NCI-H1092 treated with DMSO at 0.1 percent for 48 hours (cell line): ENCODE measurements around the gene CINP.
A peak's percentile ranks its signal among the peaks of the same experiment; 100 is the strongest.
"Not testable (repeated sequence)": the region's sequence is repeated elsewhere in the genome, so short reads cannot be mapped to it uniquely, and the experiment has no call there.

ENCODE experiments used
- DNase-seq: peaks from one replicate; lab custom pipeline; 2025; lab: John Stamatoyannopoulos, UW

Gene CINP

DNA sequence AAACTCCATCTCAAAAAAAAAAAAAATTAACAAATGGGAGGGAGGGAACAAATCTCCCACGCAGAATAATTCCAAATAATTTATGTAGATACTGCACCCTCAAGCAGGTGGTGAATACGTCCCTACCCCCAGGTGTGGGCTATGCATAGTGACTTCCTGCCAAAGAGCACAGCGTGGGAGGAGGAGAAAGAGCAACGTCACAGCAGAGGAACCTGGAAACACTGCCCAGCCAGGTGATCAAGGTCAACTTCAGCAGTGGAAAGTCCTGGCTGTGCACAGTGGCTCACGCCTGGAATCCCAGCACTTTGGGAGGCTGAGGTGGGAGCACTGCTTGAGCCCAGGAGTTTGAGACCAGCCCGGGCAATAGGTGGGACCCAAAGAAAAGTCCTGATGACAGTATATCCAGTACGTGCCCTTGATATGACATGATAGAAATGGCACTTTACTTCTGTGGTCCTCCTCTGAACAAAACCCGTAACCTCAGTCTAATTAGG, 9.5 kb downstream of the CINP start:
- DNase-seq: no peak

DNA sequence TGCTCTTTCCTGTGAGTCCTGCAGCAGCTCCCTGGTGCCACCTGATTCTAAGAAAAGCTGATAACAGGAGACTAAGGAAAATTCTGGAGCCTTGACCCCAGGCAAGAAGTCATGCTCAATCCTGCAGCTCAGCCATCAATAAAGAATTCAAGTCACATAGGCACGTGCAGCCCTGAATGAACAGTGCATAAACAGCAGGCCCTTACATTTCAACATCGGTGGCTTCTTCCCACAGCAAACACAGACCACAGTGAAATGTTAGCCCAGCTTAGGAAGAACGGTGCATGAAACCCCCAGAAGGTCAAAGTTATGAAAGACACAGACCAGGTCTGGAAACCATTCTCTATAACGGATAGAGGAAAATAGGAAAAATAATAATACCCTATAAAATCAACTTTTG, 10.5 kb downstream of the CINP start:
- no peak for DNase-seq

DNA sequence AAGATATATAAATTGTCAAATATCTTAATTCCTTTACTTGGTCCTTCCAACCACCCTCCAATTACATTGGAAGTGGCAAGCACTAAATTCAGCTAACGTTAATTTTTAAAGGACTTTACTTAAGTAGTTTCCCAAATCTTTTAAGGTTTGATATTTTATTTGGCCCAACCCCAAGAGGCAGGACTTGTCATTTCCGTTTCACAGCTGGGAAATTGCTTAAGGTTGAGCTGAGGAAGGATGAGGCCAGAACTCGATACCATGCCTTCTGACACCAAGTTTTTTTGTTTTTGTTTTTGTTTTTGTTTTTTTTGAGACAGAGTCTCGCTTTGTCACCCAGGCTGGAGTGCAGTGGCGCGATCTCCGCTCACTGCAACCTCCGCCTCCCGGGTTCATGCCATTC, 11.1 kb downstream of the CINP start:
- not testable (repeated sequence) for DNase-seq

DNA sequence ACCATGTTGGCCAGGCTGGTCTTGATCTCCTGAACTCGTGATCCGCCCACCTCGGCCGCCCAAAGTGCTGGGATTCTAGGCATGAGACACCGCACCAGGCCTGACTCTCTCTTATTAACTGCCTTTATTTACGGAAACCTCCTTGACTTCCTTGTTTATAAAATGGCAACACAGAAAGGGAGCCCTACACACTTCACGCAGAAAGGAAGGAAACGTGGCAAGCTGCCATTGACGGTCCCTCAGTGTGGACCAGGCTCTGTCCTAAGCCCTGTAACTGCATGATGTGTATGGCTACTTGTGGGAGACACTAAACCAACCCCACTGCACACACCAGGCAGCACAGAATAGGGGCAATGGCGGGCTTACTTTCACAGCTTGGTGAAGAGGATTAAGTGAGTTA, 11.7 kb downstream of the CINP start:
- no peak for DNase-seq

DNA sequence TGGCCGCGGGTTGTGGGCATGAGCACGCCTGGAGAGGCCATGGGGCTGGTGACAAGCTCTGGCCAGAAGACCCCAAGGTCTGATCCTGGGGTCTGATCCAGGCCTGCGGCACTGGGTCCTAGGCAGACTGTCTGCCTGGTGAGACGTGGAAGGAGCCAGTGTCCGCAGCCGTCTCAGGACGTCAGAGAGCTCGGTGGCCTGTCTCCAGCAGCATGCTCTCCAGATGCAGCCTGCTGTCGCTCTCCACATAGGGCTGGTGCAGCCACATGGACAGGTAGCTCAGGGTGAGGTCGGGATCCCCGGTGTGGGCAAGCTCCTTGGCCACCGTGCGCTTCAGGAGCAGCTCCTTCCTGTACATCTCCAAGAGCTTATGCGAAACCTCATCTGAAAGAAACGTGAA, 14.3 kb downstream of the CINP start:
- DNase-seq: no peak

DNA sequence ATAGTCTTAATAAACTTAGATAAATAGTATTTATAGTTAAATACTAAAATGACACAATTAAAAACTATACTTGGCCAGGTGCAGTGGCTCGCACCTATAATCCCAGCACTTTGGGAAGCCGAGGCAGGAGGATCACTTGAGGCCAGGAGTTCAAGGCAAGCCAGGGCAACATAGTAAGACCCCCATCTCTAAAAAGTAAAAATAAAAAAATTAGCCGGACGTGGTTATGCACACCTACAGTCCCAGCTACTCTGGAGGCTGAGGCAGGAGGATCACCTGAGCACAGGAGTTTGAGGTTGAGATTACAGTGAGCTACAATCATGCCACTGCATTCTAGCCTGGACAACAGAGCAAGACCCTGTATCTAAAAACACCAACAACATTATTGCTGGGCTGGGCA, 16.0 kb downstream of the CINP start:
- DNase-seq: no peak

DNA sequence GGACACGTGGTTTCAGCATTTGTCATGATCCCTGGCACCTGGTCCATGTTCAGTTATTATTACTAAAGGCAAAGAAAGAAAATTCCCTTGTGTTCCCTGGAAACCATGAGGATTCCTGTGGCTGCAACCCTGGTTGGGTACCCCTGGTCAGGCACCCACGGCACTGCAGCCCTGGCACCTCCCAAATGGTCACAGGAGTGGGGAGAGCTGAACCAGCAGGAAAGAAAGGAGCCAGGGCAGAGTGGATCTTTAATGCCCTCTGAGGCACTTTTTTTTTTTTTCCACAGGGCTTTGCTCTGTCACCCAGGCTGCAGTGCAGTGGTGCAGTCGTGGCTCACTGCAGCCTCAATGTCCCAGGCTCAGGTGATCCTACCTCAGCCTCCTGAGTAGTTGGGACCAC, 17.5 kb downstream of the CINP start:
- no peak for DNase-seq

DNA sequence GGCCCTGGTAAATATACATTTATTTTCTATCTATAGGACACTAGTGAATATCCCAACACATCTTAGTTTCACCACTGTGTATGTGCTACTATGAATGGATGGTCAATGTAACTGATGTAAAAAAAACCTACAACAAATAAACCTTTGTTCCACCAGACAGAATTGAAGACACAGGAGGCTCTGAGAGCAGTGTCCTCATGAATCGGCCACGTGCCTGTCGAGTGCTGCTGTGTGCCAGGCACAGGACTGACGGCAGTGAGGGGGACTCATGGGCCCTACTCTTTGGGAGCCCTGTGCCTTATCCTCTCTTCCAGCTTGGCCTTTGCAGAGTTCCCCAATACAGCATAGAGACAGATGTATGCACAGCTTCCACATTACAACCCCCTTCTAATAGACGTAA, 18.2 kb downstream of the CINP start:
- no peak for DNase-seq

DNA sequence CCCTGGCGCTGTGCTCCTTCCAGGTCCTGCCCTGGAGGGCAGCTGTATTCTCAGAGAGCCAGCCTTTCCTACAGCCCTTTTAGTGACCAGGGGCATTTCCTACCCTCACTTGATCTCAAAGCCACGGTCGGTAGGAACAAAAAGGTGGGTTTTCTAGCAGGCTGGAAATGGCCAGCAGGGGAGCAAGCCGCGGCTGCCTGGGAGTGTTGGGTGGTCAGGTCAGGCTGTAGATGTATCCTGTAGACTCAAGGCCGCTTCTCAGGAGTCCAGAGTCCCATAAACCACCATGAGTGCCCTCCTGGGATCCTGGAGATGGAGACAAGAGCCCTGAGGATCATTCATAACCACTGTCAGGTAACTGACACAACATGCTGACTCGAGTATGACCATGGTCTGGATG, 18.6 kb downstream of the CINP start:
- DNase-seq: no peak

DNA sequence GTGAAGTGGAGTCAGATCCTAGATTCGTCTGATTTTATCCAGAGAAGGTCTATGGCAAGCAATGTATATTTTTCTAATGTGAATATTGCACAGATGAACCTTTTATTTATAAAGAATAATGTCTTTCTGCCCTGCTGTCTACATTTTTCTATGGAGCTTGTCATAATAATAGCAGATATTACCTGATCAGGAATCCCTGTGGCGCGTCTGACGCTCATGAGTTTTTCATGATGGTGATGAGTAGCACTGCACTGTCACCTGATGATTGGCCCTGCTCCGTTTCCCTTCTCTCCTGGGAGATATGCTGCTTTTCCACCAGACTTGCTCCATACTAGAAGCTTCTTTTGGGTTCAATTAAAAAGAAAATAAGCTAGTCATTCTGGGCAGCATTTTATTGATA, 20.5 kb downstream of the CINP start:
- no peak for DNase-seq

DNA sequence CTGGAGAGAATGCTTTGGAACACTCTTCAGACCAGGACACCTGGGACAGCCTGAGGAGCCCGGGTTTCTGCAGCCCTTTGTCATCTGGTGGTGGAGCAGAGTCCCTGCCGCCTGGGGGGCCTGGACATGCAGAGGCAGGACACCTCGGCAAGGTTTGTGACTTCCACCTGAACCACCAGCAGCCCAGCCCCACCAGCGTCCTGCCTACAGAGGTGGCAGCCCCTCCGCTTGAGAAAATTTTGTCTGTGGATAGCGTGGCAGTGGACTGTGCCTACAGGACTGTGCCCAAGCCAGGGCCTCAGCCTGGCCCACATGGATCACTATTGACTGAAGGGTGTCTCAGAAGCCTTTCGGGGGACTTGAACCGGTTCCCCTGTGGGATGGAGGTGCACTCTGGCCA, 21.1 kb downstream of the CINP start:
- DNase-seq: no peak

DNA sequence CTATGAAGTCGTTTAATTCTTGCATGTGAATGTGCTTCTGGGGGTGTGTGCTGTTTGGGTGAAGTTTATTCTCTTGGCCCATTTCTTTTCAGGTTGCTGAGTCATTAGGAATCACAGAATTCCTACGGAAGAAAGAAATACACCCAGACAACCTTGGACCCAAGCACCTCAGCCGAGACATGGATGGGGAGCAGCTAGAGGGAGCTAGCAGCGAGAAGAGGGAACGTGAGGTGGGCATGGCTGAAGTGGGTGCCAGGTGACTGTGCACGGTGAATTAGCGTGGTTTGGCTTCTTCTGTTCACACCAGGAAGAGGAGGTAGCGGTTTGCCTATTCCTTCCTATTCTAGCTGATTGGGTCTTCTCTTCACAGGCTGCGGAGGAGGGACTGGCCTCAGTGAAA, 24.0 kb downstream of the CINP start:
- DNase-seq: no peak

DNA sequence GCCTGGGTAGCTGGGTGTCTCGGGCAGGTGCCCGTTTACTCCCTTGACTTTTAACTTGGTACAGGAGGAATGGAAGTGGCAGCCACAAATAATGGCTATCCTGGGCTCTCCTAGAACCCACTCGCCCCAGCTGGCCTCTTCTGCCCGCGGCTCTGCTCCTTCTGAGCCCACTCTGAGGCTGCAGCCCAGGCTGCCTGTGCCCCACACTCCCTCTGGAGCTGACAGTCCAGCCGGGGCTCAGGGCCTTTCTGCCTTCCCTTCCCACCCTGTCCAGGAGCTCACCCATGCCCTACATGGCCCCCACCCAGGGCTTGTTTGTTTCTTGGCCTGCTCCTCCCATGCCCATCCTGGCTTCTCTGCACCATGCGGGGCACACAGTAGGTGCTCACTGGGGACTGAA, 27.5 kb downstream of the CINP start:
- DNase-seq: no peak

DNA sequence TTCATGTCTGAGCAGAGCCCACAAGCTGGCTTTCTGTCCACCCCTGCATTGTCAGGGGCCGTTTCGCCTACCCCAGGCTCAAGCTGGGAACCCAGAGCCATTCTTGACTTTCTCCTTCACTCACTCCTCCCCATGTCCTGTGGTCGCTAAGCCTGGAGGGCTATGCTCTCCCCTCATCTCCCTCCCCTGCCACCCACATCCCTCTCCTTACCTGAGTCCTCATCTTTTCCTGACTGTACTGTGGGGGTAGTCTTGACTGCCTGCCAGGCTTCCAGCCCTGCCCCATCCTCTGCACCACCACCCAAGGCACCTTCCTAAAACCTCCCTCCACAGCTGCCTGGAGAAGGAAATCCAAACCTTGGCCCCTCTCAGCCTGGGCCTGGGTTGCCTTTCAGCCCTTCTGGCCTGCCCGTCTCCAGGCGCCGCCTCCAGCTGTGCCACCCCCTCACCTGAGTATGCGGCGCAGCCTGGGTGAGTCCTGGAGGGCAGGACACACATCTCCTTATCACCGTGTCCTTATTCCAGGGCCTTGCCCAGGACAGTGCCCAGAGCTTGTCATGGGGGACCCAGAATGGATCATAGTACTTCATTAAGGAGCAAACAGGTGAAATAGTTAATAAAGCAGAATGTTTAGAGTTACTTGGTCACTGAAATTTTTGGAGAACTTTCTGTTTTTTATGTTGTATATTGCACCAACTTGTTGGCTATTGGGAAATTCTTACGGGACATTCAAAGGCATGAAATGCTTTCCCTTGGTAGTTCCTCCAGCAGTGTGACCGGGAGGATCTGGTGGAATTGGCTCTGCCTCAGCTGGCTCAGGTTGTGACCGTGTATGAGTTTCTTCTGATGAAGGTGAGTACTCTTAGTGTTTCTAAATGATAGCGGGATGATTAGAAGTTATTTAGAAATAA, 28.6 kb downstream of the CINP start:
- no peak for DNase-seq

DNA sequence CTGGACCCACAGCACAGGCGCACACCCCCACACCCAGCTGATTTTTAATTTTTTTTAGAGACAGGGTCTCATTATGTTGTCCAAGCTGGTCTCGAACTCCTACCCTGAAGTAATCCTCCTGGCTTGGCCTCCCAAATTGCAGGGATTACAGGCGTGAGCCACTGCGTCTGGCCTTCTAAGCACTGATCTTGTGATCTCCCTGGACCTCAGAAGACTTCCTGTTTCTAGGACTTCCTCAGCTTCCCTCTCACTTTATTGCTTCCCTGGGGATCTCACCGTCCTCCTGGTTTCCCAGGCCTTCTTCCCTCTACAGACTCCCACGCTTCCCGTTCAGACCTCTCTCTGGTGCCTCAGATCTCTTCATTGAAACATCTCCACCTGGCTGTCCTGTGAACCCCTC, 29.3 kb downstream of the CINP start:
- no peak for DNase-seq

DNA sequence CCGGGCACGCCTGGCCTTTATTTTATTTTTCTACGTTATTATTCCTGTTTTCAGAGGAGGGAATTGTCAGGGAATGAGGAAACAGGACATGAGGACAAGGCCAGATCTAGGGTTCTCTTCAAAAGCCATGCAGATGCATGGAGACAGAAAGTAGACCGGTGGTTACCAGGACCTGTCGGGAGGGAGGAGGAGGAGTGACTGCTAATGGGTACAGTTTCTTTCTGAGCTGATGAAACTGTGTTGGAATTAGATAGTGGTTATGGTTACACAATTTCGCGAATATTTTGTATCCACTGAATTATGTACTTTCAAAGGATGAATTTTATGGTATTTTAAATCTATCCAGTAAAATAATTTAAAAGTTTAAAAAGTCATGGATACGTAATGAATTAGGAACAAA, 31.9 kb downstream of the CINP start:
- no peak for DNase-seq

DNA sequence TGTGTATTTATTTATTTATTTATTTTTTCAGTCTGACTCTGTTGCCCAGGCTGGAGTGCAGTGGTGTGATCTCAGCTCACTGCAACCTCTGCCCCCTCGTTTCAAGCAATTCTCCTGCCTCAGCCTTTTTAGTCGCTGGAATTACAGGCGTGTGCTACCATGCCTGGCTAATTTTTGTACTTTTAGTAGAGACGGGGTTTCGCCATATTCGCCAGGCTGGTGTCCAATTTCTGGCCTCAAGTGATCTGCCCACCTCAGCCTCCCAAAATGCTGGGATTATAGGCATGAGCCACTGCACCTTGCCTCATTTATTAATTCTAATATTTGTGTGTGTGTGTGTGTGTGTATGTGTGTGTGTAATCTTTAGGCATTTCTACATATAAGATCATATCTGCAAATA, 33.3 kb downstream of the CINP start:
- not testable (repeated sequence) for DNase-seq

DNA sequence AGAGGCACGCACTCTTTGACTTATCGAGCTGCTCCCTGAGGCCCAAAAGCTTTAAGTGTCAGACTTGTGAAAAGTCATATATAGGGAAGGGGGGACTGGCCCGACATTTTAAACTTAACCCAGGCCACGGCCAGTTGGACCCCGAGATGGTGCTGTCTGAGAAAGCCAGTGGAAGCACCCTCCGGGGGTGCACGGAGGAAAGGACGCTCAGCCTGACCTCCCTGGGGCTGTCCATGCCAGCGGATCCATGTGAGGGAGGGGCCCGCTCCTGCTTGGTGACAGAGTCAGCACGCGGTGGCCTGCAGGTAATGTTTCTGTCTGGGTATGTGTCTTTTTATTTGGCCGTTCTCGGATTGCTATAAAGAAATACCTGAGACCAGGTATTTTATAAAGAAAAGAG, 36.1 kb downstream of the CINP start:
- DNase-seq: no peak

DNA sequence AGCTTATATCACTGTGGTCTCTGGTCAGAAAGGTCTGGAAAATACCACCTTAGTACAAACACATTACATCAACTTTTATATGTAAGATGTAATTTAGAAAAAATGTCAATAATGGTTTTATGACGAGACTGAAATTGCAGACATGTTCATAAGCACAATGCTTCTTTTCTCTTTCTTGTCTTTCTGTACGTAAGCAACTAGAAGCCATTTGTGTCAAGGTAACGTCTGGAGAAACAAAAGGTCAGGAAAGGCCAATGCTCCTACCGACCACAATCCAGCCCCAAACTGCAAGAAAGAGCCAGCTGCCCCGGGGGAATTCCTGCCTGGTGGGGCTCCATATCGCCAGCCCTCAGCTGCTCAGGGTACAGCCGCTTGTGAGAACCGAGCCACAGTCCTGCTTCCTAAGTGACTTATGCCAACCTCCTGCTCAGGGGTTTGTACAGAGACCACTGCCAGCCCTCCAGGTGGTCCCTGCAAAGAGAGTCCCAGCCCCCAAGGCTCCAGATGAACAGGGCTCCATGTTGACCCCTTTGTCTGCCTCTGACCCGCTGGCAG, 36.8 kb downstream of the CINP start:
- DNase-seq: no peak

DNA sequence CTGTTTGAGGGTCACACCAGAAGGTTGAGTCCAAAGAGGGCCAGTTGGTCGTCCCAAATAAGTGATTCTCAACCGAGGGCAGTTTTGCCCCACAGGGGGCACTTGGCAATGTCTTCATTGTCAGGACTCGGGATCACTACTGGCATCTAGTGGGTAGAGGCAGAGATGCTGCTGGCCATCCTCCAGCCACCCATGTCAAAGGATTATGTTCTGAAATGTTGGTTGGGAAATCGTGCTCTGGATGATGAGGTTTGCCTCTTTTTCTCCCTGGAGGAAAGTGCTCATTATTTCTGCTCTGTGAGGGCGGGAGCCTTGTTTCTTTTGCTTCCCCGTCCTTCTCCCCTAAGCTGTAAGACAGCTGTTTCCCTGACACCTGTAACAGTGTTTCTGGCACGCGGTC, 39.6 kb downstream of the CINP start:
- DNase-seq: peak; percentile 23

DNA sequence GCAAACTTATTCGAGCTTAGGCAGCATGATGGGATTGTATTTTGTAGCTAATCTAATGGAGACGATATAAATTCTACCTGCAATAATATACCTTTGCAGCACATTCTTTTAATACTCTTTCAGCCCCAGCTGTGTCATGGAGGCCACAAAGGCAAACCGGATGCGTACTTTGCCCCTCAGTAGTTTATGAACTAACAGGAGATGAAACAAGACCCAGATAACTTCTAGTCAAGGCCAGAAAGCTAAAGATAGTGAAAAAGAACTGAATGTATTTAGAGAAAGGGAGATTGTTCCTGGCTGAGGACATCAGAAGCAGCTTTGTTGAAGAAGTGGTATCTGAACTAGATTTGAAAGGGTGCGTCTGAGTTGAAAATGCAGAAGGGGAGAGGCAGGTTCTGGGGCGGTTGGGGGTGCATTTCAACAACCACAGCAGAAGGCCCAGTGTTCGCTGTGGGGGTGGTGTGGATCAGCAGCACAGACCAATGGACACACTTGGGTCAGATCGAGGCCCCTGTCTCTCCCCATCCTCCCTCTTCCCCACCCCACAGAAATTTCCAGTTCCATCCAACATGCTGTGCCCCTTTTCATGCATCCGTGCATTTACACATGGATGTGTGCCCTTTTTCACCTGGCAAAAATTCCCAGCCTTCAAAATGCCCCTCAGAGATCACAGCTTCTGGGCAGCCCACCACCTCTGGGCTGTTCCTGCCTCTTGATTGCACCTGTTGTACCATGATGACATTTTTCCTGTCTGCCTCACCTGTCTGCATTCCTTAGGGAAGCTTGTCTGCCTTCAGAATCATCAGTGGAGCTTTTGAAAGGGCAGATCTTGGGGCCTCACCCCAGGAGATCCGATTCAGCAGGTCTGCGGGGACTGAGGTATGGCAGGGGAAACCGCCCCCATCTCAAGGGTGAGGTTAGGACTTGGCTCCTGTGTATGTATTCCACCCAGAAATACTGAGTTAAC, 41.0 kb downstream of the CINP start:
- no peak for DNase-seq

DNA sequence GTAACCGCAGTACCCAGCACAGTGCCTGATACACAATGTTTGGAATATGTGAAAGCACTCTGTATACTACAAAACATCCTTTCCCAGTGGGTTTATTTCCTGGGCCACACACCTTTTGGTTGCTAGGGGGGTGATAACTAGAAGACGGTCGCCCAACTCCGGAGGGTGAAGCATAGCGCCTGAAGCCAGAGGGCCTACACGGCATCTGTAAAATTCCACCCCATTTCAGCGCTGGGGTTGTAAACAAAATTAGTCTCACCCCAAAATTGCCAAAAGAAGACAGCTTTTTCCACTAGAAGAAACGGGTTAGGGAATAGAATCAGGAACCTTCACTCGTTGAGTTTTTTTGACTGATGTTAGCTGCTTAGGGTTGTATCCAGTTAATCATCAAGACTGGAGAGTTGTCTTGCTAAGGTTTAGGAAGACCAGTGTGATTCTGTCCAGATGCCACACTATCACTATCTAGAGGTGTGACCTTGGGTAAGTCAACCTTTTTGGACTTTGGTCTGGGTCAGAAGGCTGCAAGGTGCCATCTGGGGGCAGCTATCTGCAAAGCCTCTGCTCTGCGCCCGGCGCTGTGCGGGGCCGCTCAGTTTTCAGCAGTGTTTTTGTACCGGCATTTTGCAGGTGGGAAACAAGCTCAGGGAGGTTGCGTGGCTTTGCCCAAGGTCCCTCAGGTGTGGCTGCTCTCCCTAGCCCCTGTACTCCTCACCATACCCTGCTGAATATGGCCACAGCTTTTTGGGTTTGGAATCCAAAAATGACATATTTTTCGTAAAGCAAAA, 41.8 kb downstream of the CINP start:
- DNase-seq: no peak
